Retinal pigment epithelial cell (primary cell): ENCODE results near the gene HOXC10.

Experiments used
- DNase-seq: peaks from one replicate; pipeline ENCODE4 v3.0.0-alpha.2; 2010; ENCODE audit warnings: low read depth
- H3K4me3 ChIP-seq: 2 replicates; pipeline ENCODE4 v1.5.1; 2011; ENCODE audit warnings: mild to moderate bottlenecking, low read length, control low read depth, moderate library complexity
- TF ChIP-seq, protein P1 (sequence below): conservative IDR thresholded peaks from 2 replicates; pipeline ENCODE4 v1.5.1; 2011; ENCODE audit warnings: low read depth, low read length, control low read depth, inconsistent platforms

HOXC10 gene

DNA sequence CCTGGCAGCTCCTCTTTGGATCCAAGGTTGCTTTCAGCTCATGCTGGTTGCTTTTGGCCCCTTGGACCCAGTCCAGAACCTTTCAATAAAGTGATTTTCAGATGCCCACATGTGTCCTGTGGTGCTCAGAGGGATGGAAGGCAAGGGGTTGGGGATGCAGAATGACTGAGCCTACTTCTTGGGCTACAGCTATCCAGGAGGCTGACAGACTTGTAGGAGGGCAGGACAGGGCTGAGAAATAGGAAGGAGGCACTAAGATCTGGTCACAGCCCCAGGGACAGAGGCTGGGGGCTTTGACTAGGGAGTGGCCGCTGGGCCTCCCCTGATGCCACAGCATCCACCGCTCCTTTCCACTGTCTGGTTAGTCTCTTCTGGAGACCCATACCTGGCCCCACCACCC is 13.3 kb upstream of the HOXC10 start:
- no peak overlapping the region for H3K4me3 ChIP-seq
- DNase-seq: no peak
- TF ChIP-seq, protein P1, sequence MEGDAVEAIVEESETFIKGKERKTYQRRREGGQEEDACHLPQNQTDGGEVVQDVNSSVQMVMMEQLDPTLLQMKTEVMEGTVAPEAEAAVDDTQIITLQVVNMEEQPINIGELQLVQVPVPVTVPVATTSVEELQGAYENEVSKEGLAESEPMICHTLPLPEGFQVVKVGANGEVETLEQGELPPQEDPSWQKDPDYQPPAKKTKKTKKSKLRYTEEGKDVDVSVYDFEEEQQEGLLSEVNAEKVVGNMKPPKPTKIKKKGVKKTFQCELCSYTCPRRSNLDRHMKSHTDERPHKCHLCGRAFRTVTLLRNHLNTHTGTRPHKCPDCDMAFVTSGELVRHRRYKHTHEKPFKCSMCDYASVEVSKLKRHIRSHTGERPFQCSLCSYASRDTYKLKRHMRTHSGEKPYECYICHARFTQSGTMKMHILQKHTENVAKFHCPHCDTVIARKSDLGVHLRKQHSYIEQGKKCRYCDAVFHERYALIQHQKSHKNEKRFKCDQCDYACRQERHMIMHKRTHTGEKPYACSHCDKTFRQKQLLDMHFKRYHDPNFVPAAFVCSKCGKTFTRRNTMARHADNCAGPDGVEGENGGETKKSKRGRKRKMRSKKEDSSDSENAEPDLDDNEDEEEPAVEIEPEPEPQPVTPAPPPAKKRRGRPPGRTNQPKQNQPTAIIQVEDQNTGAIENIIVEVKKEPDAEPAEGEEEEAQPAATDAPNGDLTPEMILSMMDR: no peak

DNA sequence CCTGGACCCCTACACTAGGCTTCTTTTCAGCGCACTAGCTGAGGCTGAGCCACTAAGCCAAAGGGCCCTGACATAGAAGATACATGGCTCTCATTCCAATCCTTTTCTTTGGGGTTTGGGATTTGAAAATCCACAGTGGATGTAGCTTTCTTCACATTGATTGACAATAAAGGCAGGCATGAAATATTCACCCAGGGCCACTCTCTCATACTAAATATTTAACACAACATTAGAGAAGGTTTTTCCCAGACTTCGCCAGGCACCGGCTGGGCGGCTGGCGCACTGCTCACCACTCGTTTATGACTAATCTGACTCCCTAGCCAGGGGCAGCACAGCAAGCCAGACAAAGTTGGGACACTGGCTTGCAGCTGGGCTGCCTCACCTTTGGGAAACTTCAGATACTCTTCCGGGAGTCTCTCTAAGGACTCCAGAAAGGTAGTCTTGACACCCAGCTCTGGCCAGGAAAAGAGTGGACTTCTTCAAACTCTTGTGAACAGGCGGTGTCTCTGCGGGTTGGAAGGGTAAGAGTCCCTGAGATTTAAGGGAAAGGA is 12.7 kb upstream of the HOXC10 start:
- DNase-seq: no peak
- TF ChIP-seq, protein P1: no peak
- H3K4me3 ChIP-seq: no peak overlapping the region

DNA sequence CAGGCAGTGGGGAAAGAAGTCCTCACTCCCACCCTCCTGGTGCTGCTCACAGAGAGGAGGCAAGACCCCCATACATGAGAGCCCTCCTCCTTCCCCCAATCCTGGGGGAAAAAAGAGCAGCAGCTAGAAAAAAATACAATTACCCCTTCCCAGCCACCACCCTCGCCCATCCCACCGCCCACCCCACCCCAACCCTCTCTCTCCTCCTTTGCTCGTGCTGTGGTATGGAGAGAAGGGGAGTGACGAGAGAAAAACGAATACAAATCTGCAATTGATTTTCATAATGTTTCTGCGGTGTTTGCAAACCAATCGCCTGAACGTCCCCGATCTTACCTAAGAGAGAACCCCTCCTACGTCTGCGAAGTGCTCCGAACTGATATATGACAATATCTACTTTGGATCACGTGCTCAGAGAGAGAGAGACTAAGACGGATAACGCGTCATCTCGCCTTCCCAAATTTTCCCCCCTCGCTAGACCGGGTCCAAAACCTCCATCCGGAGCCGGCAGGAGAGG is 12.2 kb upstream of the HOXC10 start, which contains the start of gene HOXC11:
Gene HOXC11, plus strand, starts transcription at position 405 of the 514 bp plus-strand sequence. CDS start 116 bp downstream, outside the sequence.
- H3K4me3 ChIP-seq: no peak within 1 kb of the TSS
- TF ChIP-seq, protein P1: no peak
- no peak for DNase-seq

DNA sequence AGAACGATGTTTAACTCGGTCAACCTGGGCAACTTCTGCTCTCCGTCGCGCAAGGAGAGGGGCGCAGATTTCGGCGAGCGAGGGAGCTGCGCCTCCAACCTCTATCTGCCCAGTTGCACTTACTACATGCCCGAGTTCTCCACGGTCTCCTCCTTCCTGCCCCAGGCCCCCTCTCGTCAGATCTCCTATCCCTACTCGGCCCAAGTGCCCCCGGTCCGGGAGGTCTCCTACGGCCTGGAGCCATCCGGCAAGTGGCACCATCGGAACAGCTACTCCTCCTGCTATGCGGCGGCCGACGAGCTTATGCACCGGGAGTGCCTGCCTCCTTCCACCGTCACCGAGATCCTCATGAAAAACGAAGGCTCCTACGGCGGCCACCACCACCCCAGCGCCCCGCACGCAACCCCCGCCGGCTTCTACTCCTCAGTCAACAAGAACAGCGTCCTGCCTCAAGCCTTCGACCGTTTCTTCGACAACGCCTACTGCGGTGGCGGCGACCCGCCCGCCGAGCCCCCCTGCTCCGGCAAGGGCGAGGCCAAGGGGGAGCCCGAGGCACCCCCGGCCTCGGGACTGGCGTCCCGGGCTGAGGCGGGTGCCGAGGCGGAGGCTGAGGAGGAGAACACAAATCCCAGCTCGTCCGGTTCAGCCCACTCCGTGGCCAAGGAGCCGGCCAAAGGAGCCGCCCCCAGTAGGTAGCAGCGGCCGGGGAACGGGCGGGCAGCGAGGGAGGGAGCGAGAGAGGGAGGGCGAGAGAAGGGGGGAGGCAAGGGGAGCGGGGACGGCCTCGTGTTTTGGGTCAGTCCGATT is 11.5 kb upstream of the HOXC10 start:
- DNase-seq: no peak
- TF ChIP-seq, protein P1: no peak
- no peak overlapping the region for H3K4me3 ChIP-seq

DNA sequence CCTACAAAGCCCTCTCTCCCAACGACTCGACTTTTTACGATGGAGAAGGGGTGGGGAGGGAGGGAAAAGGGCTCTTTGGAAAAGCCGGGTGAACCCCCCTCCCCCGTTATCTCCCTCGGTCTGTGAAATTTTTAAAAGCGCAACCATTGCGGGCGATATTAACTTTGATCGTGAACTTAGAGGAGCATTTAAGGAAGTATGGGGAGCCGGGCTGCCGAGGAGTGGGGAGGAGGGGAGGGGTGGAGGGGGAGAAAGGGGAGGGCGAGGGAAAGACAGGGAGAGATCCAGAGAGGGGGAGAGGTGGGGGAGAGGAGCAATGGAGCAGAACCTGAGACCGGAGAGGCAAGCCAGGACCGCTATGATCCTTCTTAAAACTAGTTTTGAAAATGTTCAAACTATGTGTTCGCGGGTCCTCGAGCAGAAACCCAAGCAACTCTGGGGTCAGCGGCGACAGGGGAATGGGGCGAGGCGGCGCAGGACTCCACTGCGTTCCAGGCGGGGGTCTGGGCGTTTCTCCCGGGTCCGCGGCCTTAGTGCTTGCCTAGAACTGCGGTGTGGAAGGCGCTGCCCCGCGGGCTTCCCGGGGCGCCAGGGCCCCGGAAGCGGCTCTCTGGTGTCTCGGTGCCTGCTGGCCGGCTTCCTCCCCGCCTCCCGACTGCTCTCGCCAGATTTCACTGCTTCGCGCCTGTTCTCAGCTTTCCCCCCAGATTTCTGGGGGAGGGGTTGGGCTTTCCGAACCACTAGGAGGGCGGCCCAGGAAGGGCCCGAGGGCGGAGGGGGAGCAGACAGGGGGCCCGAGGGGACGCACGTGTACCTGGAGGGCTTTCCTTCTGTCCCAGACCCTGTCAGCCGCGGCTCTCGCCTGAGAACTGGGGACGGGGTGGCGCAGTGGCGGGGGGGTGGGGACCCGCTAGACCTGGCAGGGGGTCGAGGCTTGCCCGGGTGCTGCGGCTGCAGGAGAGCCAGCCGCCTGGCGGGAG is 10.6 kb upstream of the HOXC10 start, which contains the start of gene HOTAIR:
Gene HOTAIR, minus strand, starts transcription at position 871 of the 980 bp plus-strand sequence.
- no peak within 1 kb of the TSS for H3K4me3 ChIP-seq
- TF ChIP-seq, protein P1: no peak
- no peak for DNase-seq

DNA sequence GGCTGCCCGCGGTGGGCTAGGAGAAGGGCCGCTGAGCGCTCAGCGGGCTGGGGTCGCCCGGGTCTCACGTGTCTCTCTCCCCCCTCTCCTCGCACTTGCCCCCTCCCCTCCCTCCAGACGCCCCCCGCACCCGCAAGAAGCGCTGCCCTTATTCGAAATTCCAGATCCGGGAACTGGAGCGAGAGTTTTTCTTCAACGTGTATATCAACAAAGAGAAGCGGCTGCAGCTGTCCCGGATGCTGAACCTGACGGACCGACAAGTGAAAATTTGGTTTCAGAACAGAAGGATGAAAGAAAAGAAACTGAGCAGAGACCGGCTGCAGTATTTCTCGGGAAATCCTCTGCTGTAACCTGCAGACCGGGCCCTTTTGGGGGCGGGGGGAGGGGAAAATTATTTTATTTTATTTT is 9.9 kb upstream of the HOXC10 start:
- no peak for DNase-seq
- TF ChIP-seq, protein P1: no peak
- H3K4me3 ChIP-seq: no peak overlapping the region
